Mammary epithelial cell (primary cell): ENCODE results near the gene DCLRE1B.

Experiments used
- CTCF ChIP-seq, 2 donors: IDR thresholded peaks in 1 of 2; conservative IDR thresholded peaks in 1 of 2; 2 replicates each; pipeline ENCODE4 v1.5.1; 2011 to 2012; ENCODE audit warnings: inconsistent platforms in 2 of 2, low read length in 2 of 2, mild to moderate bottlenecking in 2 of 2, control low read depth in 1 of 2, low read depth in 1 of 2; ENCODE audit not compliant: insufficient read depth in 1 of 2; ENCODE audit errors: extremely low read depth in 1 of 2
- EZH2 ChIP-seq: IDR thresholded peaks from 2 replicates; pipeline ENCODE4 v1.6.1; 2012; ENCODE audit warnings: low read length, inconsistent platforms, borderline replicate concordance

- TF ChIP-seq CTCF (conservative IDR thresholded peaks at IDR 0.05 in 1 of 2, IDR thresholded peaks at IDR 0.05 in 1 of 2; ENCODE audit: extremely low read depth in 1 of 2, insufficient read depth in 1 of 2, low read depth in 1 of 2, low read length in 2 of 2) (no peak), EZH2 (no peak)
Measured at GRCh38 chr1:113859478-113860175, 45.5 kb upstream of the DCLRE1B start.
